SJCRH30 (cell line): ENCODE data around the gene CLSTN2. TPM values are rescaled to one million over a fixed set of nuclear protein-coding genes. Genes with fewer than 3 reads are reported as not detected.
A peak's percentile ranks its signal among the peaks of the same experiment; 100 is the strongest.

Experiments
- DNase-seq, 2 experiments: peaks; one replicate each; pipeline ENCODE4 v3.0.0-alpha.2; 2015 to 2020
- H3K27ac ChIP-seq: fragments of 250-450 bp; sonication (Bioruptor Pico); 2 replicates; pipeline ENCODE4 v1.5.1; 2020; ENCODE audit warnings: mild to moderate bottlenecking, moderate library complexity
- H3K27me3 ChIP-seq: fragments of 250-450 bp; sonication (Bioruptor Pico); 2 replicates; pipeline ENCODE4 v1.5.1; 2020; ENCODE audit warnings: mild to moderate bottlenecking, moderate library complexity
- H3K36me3 ChIP-seq: fragments of 250-450 bp; sonication (Bioruptor Pico); 2 replicates; pipeline ENCODE4 v1.5.1; 2020; ENCODE audit warnings: mild to moderate bottlenecking, moderate library complexity
- H3K4me1 ChIP-seq: fragments of 250-450 bp; sonication (Bioruptor Pico); 2 replicates; pipeline ENCODE4 v1.5.1; 2020; ENCODE audit warnings: mild to moderate bottlenecking, moderate library complexity
- H3K4me3 ChIP-seq: fragments of 250-450 bp; sonication (Bioruptor Pico); 2 replicates; pipeline ENCODE4 v1.5.1; 2020; ENCODE audit warnings: mild to moderate bottlenecking, moderate library complexity
- H3K9me3 ChIP-seq: fragments of 250-450 bp; sonication (Bioruptor Pico); replicated peaks from 2 replicates; pipeline ENCODE4 v1.5.1; 2020; ENCODE audit warnings: mild to moderate bottlenecking, moderate library complexity
- total RNA-seq: library from RNA; depleted of rRNA; stranded (reverse); fragments of >200 nt; shearing (Covaris generic); gene quantifications from 2 replicates; pipeline ENCODE4 v1.2.3, GENCODE V29; 2014

CLSTN2 gene
- total RNA-seq, 1 experiment from 2014 or later = 10.0 TPM

DNA sequence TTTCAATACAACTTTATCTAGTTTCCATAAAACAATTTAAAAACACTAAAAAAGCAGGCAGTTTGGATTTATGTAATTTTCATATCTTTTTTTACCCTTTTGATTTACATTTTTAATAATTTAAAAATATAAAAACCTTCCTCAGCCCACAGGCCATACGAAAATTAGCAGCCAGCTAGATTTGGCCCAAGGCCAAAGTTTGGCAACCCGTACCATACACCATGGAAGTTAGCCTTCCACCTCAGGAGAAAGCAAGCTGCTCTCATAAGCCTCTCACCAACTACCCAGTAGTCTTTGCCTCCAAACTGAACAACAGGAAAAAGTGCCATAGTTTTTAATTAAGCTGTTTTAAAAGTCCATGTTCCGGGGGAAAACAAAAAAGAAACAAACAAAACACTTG, 635.6 kb downstream of the CLSTN2 start:
- Histone ChIP-seq H3K27ac (no peak overlapping the region), H3K4me1 (no peaks in the 10 kb centered on the region), H3K27me3 (no peaks in the 10 kb centered on the region), H3K4me3 (no peak overlapping the region), H3K9me3 (no peaks in the 10 kb centered on the region), H3K36me3 (no peaks in the 10 kb centered on the region)
- peak in 1 of 2 experiments; percentile 20 for DNase-seq

DNA sequence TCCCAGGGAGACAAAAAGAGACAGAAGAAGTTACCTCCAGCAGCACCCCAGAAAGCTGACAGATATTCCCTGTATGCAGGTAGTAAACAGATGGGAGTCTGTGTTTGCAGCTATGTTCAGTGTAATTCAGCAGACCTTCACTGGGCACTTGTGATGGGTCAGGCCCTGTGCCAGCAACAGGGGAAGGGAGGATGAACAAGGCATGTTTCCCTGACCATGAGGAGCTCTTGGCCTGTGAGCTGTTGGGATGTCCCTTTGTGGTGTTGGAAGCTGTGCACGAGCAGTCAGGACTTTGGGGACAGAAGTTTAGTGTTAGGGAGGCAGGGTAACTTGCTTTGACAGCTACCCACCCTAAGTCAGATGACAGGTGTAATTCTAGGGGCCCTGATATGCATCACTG, 636.9 kb downstream of the CLSTN2 start:
- no peaks in the 10 kb centered on the region for H3K27me3 ChIP-seq
- no peaks in the 10 kb centered on the region for H3K4me1 ChIP-seq
- DNase-seq = no peak

GRCh38 chr3:140572334-140572733, 637.3 kb downstream of the CLSTN2 start:
- H3K36me3 ChIP-seq = no peaks in the 10 kb centered on the region
- H3K27ac ChIP-seq = no peak overlapping the region
- no peaks in the 10 kb centered on the region for H3K9me3 ChIP-seq
- DNase-seq = no peak
- no peak overlapping the region for H3K4me3 ChIP-seq
- H3K27me3 ChIP-seq = no peaks in the 10 kb centered on the region
- H3K4me1 ChIP-seq = no peaks in the 10 kb centered on the region

More for the DNA sequence above, 636.9 kb downstream of the CLSTN2 start:
- Histone ChIP-seq H3K9me3 (no peaks in the 10 kb centered on the region), H3K27ac (no peak overlapping the region), H3K4me3 (no peak overlapping the region), H3K36me3 (no peaks in the 10 kb centered on the region)

GRCh38 chr3:140573011-140573410, 638.0 kb downstream of the CLSTN2 start:
- H3K4me3 ChIP-seq = no peak overlapping the region
- H3K27me3 ChIP-seq = no peaks in the 10 kb centered on the region
- no peaks in the 10 kb centered on the region for H3K36me3 ChIP-seq
- no peak overlapping the region for H3K27ac ChIP-seq
- no peaks in the 10 kb centered on the region for H3K9me3 ChIP-seq
- DNase-seq = no peak
- H3K4me1 ChIP-seq = no peaks in the 10 kb centered on the region

DNA sequence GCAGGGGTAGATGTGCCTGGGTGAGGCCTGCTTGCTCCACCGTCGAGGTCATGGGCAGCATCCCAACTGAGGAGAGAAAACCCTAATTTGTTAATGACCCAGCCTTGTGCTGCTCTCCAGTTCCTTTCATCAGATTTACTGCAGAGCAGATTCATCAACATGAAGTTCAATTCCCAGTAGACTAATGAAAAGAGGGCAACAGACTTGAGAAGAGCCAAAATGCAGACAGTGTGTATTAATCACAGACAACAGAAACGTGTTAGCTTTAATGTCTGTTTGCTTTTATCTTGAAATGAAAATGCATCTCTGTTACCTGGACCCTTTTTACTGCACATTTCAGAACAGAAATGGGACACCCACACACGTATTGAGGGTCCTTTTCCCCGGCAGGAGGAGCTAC, 639.4 kb downstream of the CLSTN2 start:
- H3K27ac ChIP-seq = no peak overlapping the region
- H3K9me3 ChIP-seq = no peaks in the 10 kb centered on the region
- DNase-seq = no peak
- no peak overlapping the region for H3K4me3 ChIP-seq
- H3K4me1 ChIP-seq = no peaks in the 10 kb centered on the region
- no peaks in the 10 kb centered on the region for H3K36me3 ChIP-seq
- no peaks in the 10 kb centered on the region for H3K27me3 ChIP-seq

DNA sequence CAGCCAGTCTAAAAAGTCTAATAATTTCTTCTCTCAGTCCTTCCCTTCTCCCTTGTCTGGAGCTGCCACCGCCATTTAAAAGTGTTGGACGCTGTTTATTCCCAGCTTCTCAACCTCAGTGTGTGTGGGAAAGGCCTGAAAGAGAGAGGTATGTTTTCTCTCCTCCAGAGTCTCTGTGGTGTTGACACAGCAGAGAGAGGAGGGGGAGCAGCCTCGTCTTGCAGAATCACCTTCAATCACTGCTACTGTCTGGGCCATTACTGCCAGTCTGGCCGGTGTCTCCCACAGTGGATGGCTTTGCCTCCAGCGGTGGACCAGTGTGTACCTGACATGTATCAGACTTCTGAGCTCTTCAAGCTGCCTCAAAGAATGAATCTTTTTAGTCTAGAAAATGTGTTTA, 641.5 kb downstream of the CLSTN2 start:
- H3K27me3 ChIP-seq = no peaks in the 10 kb centered on the region
- H3K9me3 ChIP-seq = no peaks in the 10 kb centered on the region
- DNase-seq = no peak
- no peaks in the 10 kb centered on the region for H3K36me3 ChIP-seq
- H3K4me3 ChIP-seq = no peak overlapping the region
- H3K4me1 ChIP-seq = no peaks in the 10 kb centered on the region
- H3K27ac ChIP-seq = no peak overlapping the region

DNA sequence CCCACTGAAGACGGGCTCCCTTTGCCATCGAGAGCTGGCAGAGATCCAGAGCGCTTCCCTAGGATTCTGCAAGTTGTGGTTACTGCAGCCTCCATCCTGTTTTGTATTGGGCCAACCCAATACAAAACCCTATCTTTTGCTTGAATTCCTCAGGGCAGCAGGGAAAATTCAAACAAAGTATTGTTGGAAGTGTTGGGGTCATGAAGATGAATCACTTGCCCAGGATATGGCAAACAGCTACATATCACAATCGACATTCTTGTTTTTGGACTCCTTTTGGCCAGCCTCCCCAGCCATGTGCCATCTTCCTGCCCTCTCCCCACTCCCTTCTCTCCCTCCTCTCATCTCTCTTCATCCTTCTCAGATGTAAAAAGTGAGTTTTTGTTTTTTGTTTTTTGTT, 642.9 kb downstream of the CLSTN2 start:
- Histone ChIP-seq H3K4me3 (no peak overlapping the region), H3K27ac (no peak overlapping the region), H3K9me3 (no peaks in the 10 kb centered on the region), H3K36me3 (no peaks in the 10 kb centered on the region), H3K27me3 (no peaks in the 10 kb centered on the region), H3K4me1 (no peaks in the 10 kb centered on the region)
- no peak for DNase-seq

GRCh38 chr3:140579260-140579659, 644.3 kb downstream of the CLSTN2 start:
- Histone ChIP-seq H3K4me1 (no peaks in the 10 kb centered on the region), H3K36me3 (no peaks in the 10 kb centered on the region), H3K4me3 (no peak overlapping the region), H3K27ac (no peak overlapping the region), H3K27me3 (no peaks in the 10 kb centered on the region), H3K9me3 (no peaks in the 10 kb centered on the region)
- DNase-seq = no peak

DNA sequence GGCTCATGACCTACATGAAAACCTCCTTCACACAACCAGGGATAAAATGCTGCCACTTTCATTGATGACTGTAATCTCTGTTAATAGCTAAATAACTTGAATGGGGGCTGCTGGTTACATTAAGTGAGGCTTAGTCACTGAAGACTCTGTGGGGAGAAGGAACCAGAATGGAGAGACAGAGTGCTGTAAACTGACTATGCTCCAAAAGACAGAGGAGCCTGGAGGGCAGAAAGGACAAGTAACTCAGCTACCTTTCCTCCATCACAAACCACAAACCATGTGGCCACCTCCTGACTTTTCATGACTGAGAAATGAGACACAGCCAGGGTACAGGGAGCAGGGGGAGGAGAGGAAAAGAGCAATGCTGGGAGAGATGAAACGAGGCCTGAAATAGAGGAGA, 645.8 kb downstream of the CLSTN2 start:
- Histone ChIP-seq H3K36me3 (no peaks in the 10 kb centered on the region), H3K27ac (no peak overlapping the region), H3K27me3 (no peaks in the 10 kb centered on the region), H3K4me3 (no peak overlapping the region), H3K4me1 (no peaks in the 10 kb centered on the region; the same call in 1 of the 2 replicates), H3K9me3 (no peaks in the 10 kb centered on the region)
- no peak for DNase-seq

DNA sequence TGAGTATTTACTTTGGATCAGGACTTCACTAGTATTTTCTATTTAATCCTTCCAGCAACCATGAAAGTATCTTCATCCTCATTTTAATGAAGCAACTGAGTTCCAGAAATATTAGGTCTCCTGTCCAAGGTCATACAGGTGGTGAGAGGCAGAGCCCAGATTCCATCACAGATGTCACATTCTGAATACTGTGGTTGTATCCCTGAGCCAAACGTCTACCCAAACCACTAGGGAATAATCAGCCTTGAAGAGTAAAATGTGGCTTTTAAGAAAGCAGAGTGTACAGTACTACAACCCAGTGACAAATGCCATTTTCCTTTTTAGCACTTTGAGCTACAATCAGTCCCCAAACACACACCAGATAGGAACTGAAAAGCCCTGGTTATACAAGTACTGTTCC, 649.6 kb downstream of the CLSTN2 start:
- Histone ChIP-seq H3K27ac (no peak overlapping the region), H3K9me3 (no peaks in the 10 kb centered on the region), H3K36me3 (no peaks in the 10 kb centered on the region), H3K27me3 (no peaks in the 10 kb centered on the region), H3K4me3 (no peak overlapping the region), H3K4me1 (peaks cover 2% of the 10 kb centered on the region; the same call in 1 of the 2 replicates)
- DNase-seq = no peak

- Histone ChIP-seq H3K9me3 (no peaks in the 10 kb centered on the region), H3K27me3 (no peaks in the 10 kb centered on the region), H3K4me1 (peaks cover 2% of the 10 kb centered on the region; the same call in 1 of the 2 replicates), H3K36me3 (no peaks in the 10 kb centered on the region), H3K27ac (0 out of 2 replicates have a peak overlapping the region, but pooled peaks have one; percentile 8), H3K4me3 (no peak overlapping the region)
- peak; percentile 49 to 52 for DNase-seq
Observed at GRCh38 chr3:140585828-140586227, 650.8 kb downstream of the CLSTN2 start.

DNA sequence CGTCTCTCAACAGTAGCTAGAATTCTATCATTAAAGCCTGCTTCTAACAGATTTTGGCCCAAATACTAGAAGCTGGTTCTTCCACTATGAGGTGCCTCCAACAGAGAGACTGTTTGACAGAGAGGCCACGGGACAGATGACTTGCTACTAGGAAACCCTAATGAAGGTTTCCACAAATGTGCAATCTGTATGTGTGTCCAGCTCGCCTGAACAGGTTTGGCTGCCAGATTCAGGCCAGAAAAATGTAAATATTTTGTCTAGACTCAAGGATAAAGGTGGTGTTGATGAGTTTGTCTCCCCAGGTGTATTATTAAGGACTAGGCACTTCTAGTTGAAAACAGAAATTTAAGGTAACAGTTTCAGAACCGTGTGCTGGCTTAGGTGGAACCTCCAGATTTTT, 651.3 kb downstream of the CLSTN2 start:
- no peaks in the 10 kb centered on the region for H3K9me3 ChIP-seq
- no peak overlapping the region for H3K4me3 ChIP-seq
- H3K4me1 ChIP-seq = peaks cover 2% of the 10 kb centered on the region; the same call in 1 of the 2 replicates
- H3K27me3 ChIP-seq = no peaks in the 10 kb centered on the region
- DNase-seq = no peak
- H3K27ac ChIP-seq = 0 out of 2 replicates have a peak overlapping the region, but pooled peaks have one; percentile 8
- H3K36me3 ChIP-seq = no peaks in the 10 kb centered on the region

DNA sequence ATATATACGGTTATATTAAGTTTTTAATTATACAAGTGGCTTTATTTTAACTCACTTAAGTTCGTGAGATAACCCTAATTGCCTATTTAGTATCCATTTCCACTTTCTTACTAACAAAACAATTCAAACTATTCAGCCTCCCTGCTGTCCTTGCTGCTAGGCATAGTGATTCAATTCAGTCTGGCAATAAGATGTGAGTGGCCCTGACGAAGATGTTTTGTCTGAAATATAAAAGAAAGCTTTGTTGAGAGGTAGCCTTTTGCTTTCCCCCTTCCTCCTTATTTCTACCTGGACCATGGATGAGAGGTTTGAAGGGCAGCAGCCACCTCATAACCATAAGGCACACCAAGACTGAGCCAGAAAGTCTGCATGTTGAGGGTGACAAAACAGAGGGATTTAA, 653.6 kb downstream of the CLSTN2 start:
- peaks cover 2% of the 10 kb centered on the region; the same call in 1 of the 2 replicates for H3K4me1 ChIP-seq
- H3K27me3 ChIP-seq = no peaks in the 10 kb centered on the region
- no peaks in the 10 kb centered on the region for H3K36me3 ChIP-seq
- no peak overlapping the region for H3K27ac ChIP-seq
- H3K4me3 ChIP-seq = no peak overlapping the region
- DNase-seq = no peak
- H3K9me3 ChIP-seq = no peaks in the 10 kb centered on the region

- no peaks in the 10 kb centered on the region for H3K9me3 ChIP-seq
- no peaks in the 10 kb centered on the region for H3K4me1 ChIP-seq
- H3K36me3 ChIP-seq = no peaks in the 10 kb centered on the region
- no peak for DNase-seq
- H3K27ac ChIP-seq = no peak overlapping the region
- no peak overlapping the region for H3K4me3 ChIP-seq
- 0 out of 2 replicates have a peak, but pooled peaks cover 6% of the 10 kb centered on the region for H3K27me3 ChIP-seq
Observed at GRCh38 chr3:140593766-140594165, 658.8 kb downstream of the CLSTN2 start.

DNA sequence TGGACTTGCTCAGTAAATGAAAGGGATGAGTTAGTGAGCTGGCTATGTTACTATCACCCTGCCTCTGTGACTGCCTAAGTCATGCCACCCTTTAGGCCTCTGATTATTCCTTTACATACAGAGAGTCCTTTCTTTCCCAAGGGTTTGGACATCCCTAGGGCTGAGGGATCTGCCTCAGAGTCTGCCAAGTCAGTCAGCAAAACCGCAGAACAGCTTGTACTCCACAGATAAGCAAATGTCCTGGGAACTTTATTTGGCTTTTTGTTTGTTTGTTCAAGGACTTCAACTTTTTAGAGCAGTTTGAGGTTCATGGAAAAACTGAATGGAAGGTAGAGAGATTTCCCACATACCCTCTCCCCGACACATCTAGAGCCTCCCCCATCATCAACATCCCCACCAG, 660.3 kb downstream of the CLSTN2 start:
- Histone ChIP-seq H3K27me3 (0 out of 2 replicates have a peak, but pooled peaks cover 6% of the 10 kb centered on the region), H3K36me3 (no peaks in the 10 kb centered on the region), H3K9me3 (no peaks in the 10 kb centered on the region), H3K4me3 (no peak overlapping the region), H3K27ac (no peak overlapping the region), H3K4me1 (no peaks in the 10 kb centered on the region)
- DNase-seq = peak in 1 of 2 experiments; percentile 18

DNA sequence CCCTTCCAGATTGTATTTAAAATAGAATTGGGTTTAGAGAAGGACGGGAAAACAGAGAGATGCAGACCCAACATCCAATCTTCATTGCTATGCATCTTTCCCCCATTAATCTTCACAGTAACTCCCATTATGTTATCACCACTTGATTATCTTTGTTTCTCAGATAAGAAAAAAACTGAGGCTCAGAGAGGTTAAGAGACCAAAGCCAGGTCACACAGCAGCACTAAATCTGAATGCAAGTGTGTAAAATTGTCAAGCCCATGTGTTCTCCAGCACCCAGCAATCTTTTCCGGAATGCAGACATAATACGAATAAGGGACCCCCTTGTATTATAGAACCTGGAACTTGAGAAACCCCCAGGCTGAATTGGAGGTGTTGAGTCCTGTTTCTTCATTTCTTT, 662.4 kb downstream of the CLSTN2 start:
- H3K4me3 ChIP-seq = no peak overlapping the region
- no peaks in the 10 kb centered on the region for H3K9me3 ChIP-seq
- no peaks in the 10 kb centered on the region for H3K4me1 ChIP-seq
- no peak overlapping the region for H3K27ac ChIP-seq
- H3K27me3 ChIP-seq = 0 out of 2 replicates have a peak, but pooled peaks cover 6% of the 10 kb centered on the region
- H3K36me3 ChIP-seq = no peaks in the 10 kb centered on the region
- DNase-seq = no peak
